Measurements from ENCODE around the gene CDHR4. TPM values are rescaled to one million over a fixed set of nuclear protein-coding genes. Genes with fewer than 3 reads are reported as not detected.
"Not testable (repeated sequence)": the region's sequence is repeated elsewhere in the genome, so short reads cannot be mapped to it uniquely, and the experiment has no call there.

CDHR4 gene, protein sequence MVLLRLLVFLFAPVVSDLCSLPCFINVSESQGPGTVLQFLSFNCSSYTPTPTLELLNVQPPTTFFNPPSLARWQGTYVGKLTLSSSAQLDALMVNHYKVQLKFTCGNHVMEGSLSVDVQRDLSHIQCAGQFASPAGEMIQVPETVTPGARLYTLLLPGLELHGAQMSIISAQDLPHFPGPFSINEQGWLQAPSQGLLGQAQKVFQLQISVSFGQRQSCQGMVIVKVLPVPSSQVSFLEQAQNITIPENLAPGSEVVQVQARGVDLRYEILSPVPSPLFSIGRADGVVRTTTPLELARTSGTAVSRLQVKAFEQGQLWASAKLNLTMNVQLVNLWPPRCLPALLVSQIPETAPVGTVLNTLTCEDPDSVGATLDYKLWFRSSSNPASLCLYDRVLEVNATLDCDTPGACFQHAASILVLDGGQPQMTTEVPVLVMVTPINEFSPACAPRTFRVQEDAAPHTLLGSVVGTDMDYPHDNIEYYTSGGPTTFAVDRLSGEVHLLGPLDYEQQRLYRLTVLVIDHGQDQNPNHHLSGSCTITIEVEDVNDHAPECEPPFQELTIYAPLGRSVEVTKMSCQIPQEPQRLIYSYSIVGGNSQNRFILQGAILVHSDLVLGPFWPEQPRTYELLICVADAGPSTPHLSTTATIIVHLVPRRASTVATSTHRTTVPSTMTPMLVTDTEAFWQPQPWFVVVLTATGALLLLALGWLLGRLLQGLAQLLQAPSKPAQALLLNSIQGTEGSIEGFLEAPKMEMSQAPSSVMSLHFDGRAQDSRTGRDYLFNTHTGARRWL
- total RNA-seq: not detected
- long read RNA-seq: 0 reads

DNA sequence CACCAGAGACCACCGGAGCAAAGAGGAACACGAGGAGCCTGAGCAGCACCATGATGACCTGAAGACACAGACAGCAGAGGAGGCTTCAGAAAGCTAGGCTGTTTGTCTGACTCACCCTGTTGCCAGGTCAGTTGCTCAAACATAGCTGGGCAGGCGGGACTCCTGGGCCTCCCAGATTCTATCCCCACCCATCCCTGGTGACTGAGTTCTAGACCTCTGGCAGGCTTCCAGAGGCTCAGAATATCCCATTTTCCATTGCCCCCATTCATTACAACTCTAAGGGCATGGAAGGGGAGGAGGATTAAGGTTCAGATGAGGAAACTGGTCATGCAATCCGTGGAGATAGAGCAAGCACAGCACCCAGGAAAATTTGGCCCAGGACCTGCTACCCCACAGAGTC is at the start of gene CDHR4:
Gene CDHR4 (minus strand): TSS at position 113 of the 400 bp plus-strand sequence. CDS start 61 bp downstream, at position 52.
- intact Hi-C loops (cut with DNase I): no loop called here
- DNase-seq (ENCODE audit: low spot score): no peak

DNA sequence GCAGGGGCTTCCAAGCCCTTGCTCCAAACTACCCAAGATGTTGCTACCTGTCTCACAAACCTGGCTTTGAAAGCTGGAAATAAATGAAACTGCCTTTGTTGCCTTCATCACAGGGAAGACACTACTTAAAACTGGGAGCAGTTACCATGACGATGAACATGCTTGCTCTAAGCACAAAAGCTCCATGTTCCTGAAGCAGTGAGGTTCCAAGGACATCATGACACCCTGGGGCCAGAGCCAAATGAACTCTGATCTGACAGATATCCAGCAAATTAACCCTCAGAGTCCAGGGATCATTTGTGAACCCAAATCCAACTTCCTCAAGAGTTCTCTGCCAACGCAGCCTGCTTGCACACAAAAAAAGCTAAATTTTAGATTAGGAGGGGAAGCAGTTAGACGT is 46.0 kb upstream of the CDHR4 start:
- intact Hi-C loops (cut with DNase I): no loop called here
- no peak for DNase-seq (ENCODE audit: low spot score)

DNA sequence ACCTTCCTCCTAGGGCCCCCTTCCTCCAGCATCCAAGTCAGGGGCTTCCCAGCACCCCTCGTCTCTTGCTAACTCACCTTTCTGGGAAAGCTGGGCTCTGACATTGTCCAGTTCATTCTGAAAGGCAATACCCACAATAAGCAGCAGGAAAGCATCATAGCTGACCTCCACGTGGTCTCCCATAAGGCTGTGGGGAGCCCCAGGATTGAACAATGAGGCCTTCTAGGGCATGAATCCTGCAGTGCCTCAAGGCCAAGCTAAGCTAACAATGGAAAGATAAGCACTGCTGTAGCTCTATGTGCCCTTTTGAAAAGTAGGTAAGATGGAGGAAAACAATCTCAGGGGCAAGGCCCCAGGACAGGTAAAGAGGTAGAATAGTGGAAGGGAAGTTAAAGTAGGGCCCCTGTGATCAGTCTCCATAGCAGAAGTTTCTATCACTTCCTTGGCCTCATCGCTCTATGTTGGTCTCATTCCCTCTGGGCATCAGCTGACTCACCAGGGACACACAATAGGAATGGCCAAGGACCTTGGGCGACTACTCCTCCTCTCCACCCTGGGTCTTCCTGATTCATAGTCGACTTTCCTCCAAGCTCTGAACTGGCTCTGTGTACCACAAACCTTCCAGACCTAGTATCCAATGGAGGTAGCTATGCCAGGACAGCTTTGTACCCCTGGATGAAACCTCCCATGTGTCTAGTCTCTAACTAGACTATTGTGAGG is 45.0 kb upstream of the CDHR4 start:
- no peak for DNase-seq (ENCODE audit: low spot score)
- intact Hi-C loops (cut with DNase I): loop anchor here (5.0 kb wide), 1 partner anchor 58 kb away; the partner anchor contains the start of gene MST1R

DNA sequence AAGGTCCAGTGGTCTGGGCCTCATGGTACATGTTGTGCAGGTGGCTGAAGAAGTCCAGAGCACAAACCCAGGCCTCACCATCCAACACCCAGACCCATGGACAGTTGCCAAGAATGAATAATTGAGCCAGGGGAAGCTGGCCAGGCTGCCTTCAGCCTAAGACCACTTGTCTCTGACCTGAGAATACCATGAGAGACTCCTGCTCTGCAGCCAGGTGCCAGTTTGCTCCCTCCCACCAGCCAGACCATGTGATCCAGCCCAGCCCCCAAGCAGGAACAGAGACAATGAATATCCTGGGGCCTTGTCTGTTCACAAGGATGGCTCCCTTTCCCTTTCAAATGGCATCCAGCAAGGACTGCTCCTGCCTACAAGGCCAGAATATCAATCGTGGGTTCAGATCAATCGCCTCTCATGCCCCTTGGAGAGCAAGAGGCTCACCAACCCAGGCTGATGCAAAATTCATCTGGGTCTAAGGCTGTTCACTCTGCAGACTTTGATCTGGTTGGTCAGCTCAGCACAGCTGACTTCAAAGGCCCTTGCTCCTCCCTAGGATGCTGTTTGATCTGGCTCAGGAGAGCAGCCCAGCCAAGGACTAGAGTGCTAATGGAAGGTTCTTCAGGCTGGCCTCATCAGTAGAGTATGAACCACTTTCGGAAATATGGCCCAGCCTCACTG is 43.3 kb upstream of the CDHR4 start:
- intact Hi-C loops (cut with DNase I): loop anchor here (5.0 kb wide), 1 partner anchor 59 kb away; the partner anchor contains the start of gene MST1R
- DNase-seq (ENCODE audit: low spot score): no peak

- intact Hi-C loops (cut with DNase I): loop anchor here (5.0 kb wide), 1 partner anchor 60 kb away; the partner anchor contains the start of gene MST1R
- DNase-seq (ENCODE audit: low spot score): no peak
Measured at GRCh38 chr3:49841806-49842205, 42.1 kb upstream of the CDHR4 start.

DNA sequence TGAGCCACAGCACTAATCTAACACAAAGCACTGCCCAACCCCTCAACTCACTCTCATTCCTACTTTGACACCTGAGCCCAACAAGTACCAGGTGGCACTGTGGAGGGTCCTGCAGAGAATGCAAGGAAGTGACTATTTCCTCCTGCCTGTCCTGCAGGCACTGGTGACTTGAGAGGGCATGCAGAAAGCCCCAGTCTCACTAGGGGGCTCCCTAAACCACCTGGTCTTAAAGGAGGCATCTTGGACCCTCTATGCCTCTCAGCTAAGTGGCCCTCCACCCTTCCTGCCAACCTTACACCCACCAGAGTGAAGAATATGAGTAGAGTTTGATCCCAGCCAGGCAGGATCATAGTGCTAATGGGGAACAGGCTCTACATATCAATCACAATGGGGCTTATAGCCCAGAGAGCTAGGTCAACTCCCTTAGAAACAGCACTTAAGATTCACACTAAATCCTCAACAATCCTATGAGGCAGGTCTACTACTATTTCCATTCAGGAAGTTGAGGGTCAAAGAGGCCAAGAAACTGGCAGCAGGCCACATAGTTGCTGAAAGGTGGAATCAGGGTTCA is 41.5 kb upstream of the CDHR4 start:
- DNase-seq (ENCODE audit: low spot score): no peak
- intact Hi-C loops (cut with DNase I): loop anchor here (5.0 kb wide), 1 partner anchor 61 kb away; the partner anchor contains the start of gene MST1R

DNA sequence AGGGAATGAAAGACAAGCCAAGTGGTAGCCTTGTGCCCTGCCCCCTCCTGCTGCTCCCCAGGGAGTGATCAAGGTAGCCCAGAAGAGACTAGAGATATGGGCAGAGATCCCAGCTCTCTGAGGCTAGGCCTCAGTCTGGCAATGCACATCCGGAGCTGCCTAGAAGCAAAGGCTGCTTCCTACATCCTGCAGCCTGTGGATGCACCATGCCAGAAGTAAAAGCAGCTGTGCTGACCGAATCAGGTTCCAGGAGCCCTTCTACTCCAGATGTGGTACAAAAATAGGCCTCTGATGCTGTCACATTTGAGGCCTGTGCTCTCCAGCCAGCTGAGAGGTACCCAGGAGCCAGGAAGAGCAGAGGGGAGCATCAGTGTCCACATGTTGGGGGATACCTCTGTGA is 40.7 kb upstream of the CDHR4 start:
- no peak for DNase-seq (ENCODE audit: low spot score)
- intact Hi-C loops (cut with DNase I): loop anchor here (5.0 kb wide), 1 partner anchor 62 kb away; the partner anchor contains the start of gene MST1R

GRCh38 chr3:49839193-49839809 is 39.6 kb upstream of the CDHR4 start:
- peak; percentile 88 for DNase-seq (ENCODE audit: low spot score)
- intact Hi-C loops (cut with DNase I): loop anchor here (1.0 to 5.0 kb wide), 3 partner anchors 20 to 137 kb away; no protein-coding TSS in a partner anchor

- intact Hi-C loops (cut with DNase I): no loop called here
- no peak for DNase-seq (ENCODE audit: low spot score)
Measured at GRCh38 chr3:49831341-49831740, 31.7 kb upstream of the CDHR4 start.

- no peak for DNase-seq (ENCODE audit: low spot score)
- intact Hi-C loops (cut with DNase I): no loop called here
Measured at GRCh38 chr3:49826016-49826415, 26.3 kb upstream of the CDHR4 start.

DNA sequence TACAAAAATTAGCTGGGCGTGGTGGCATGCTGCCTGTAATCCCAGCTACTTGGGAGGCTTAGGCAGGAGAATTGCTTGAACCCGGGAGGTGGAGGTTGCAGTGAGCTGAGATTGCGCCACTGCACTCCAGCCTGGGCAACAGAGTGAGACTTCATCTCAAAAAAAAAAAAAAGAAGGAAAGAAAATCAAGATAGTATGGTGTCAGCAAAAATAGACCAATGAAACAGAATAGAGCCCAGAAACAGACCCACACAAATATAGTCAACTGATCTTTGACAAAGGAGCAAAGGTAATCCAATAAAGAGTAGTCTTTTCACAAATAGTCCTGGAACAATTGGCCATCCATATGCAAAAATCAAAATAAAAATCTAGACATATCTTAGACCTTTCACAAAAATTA is 23.5 kb upstream of the CDHR4 start:
- intact Hi-C loops (cut with DNase I); DNase-seq (ENCODE audit: low spot score): not testable (repeated sequence)

DNA sequence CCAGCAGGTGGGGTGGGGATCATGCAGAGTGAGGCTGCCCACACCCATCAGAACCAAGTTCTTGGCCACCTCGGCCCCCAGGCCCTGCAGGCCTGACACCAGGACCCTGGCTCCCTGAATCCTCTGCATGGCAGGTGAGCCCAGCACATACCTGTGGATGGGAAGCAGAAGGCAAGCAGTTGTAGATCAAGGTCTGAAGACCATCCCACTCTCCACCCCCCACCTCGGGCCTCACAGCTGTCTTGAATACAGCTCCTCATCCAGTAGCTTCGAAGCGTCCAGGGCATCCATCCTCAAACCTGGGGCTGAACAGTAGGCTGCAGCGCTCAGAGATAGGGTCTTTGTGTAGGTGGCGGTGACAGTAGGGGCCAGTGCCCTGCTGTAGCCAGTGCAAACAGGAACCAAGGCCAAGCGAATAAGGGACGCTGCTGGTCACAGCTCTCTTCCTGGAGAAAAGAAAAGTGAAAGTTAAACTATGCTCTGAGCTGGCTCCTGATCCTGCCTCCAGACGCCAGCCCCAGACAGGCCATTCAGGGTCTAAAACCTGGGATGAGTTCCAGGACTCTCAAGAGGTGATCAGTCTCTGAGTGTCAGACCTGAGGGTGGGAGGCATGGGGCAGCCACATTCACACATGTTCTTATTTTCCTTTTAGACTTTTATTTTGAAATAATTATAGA is 14.0 kb upstream of the CDHR4 start, which contains the start of gene UBA7:
Gene UBA7 (minus strand): TSS at position 457 of the 678 bp plus-strand sequence. CDS start 166 bp downstream, at position 291.
- no peak for DNase-seq (ENCODE audit: low spot score)
- intact Hi-C loops (cut with DNase I): no loop called here

DNA sequence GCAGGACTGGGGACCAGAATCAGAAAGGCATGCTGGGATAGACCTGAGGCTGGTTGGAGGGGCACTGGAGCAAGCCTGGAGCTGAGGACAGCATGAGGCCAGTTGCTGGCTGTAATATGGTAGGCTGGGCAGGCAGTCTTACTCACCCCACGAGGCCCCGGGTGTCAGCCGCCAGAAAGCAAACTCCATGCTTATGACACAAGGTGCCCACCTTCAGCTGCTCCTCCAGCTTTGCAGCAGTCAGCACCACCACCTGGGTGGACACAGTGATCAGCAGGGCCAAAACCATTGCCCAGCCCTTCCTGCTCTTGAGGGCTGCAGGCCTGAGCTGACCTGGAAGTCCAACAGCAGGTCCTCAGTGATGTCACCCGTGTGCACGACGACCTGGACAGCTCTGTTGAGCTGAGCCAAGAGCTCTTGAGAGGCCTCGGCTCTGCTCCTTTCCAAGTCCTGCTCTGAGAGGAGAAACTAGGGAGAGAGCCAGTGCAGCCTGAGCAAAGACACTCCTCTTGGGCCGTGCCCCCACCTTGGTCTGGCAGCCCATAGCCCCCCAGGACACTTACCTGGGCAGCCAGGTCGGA is 13.3 kb upstream of the CDHR4 start:
- intact Hi-C loops (cut with DNase I): no loop called here
- DNase-seq (ENCODE audit: low spot score): no peak

GRCh38 chr3:49807431-49808114 is 7.9 kb upstream of the CDHR4 start:
- DNase-seq (ENCODE audit: low spot score): no peak
- intact Hi-C loops (cut with DNase I): no loop called here

GRCh38 chr3:49806850-49807249 is 7.2 kb upstream of the CDHR4 start:
- intact Hi-C loops (cut with DNase I): no loop called here
- DNase-seq (ENCODE audit: low spot score): no peak

GRCh38 chr3:49805897-49806701 is 6.4 kb upstream of the CDHR4 start:
- DNase-seq (ENCODE audit: low spot score): no peak
- intact Hi-C loops (cut with DNase I): no loop called here
